A549 (cell line): ENCODE results near the gene DDX3X.

Experiments
- BHLHE40 ChIP-seq: IDR thresholded peaks from 2 replicates; pipeline ENCODE4 v1.6.1; 2012; ENCODE audit warnings: low read depth, low read length, inconsistent platforms
- EP300 ChIP-seq, 2 experiments: fragments of >200 bp; sonication (Bioruptor Twin); formaldehyde crosslinking; IDR thresholded peaks; 2 replicates in 1 of 2; 3 replicates in 1 of 2; pipeline ENCODE4 v1.6.1; 2016 to 2017
- RAD21 ChIP-seq, 2 experiments: fragments of >200 bp in 1 of 2; sonication (Bioruptor Twin) in 1 of 2; formaldehyde crosslinking in 1 of 2; IDR thresholded peaks in 1 of 2; conservative IDR thresholded peaks in 1 of 2; 2 replicates in 1 of 2; 3 replicates in 1 of 2; pipeline ENCODE4 v1.6.1; 2012 to 2018; ENCODE audit warnings: inconsistent platforms in 1 of 2
- TF ChIP-seq, protein P1 (sequence below): fragments of >200 bp; sonication (Bioruptor Twin); formaldehyde crosslinking; IDR thresholded peaks from 2 replicates; pipeline ENCODE4 v1.6.1; 2016
- TF ChIP-seq, protein P2 (sequence below): fragments of 250-450 bp; sonication (Bioruptor Pico); IDR thresholded peaks from 2 replicates; pipeline ENCODE4 v1.5.0; 2020; ENCODE audit warnings: low read depth, mild to moderate bottlenecking, moderate library complexity
- TF ChIP-seq, protein P3 (sequence below): fragments of >200 bp; sonication (Bioruptor Twin); formaldehyde crosslinking; IDR thresholded peaks from 3 replicates; pipeline ENCODE4 v1.5.1; 2016
- TF ChIP-seq, protein P4 (sequence below): fragments of 200-600 bp; sonication (generic); IDR thresholded peaks from 2 replicates; pipeline ENCODE4 v1.6.1; 2016; ENCODE audit warnings: antibody characterized with exemption, mild to moderate bottlenecking, moderate library complexity

DNA sequence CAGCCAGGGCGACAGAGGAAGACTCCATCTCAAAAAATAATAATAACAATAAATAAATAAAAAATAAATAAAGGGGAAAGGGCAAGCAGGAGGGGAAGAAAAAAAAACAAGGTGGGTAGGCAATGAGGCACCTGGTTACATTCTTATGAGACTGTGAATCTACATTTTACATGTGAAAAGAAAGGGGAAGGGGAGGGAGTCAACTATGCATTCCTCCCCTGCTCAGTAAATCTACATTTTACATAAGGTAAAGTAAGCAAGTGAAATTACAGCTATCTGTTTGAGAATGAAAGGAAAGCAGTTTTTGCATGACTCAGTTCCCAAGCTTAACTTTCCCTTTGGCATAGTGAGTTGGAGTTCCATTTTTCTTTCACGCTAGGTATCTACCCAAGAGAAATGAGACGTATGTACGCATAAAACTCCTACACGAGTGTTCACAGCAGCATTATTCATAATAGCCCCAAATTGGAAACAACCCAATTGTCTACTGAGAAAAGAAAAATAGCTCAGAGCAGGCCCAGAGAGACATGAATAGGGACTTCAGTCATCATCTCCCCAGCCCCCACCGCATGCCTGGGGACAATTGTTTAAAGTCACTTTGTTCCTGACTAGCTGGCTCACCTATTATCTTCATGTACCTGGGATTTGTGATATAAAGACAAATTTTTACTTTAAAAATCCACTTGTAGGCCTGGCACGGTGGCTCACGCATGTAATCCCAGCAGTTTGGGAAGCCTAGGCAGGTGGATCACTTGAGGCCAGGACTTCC, 52.4 kb downstream of the DDX3X start:
- TF ChIP-seq, protein P1, sequence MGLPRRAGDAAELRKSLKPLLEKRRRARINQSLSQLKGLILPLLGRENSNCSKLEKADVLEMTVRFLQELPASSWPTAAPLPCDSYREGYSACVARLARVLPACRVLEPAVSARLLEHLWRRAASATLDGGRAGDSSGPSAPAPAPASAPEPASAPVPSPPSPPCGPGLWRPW, result no peak
- TF ChIP-seq BHLHE40 (no peak), RAD21 (conservative IDR thresholded peaks at IDR 0.05 in 1 of 2, IDR thresholded peaks at IDR 0.05 in 1 of 2) (no peak), EP300 (IDR thresholded peaks at IDR 0.05) (no peak)
- TF ChIP-seq, protein P2, sequence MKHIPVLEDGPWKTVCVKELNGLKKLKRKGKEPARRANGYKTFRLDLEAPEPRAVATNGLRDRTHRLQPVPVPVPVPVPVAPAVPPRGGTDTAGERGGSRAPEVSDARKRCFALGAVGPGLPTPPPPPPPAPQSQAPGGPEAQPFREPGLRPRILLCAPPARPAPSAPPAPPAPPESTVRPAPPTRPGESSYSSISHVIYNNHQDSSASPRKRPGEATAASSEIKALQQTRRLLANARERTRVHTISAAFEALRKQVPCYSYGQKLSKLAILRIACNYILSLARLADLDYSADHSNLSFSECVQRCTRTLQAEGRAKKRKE (CRISPR knock-in tag), result no peak
- TF ChIP-seq, protein P3, sequence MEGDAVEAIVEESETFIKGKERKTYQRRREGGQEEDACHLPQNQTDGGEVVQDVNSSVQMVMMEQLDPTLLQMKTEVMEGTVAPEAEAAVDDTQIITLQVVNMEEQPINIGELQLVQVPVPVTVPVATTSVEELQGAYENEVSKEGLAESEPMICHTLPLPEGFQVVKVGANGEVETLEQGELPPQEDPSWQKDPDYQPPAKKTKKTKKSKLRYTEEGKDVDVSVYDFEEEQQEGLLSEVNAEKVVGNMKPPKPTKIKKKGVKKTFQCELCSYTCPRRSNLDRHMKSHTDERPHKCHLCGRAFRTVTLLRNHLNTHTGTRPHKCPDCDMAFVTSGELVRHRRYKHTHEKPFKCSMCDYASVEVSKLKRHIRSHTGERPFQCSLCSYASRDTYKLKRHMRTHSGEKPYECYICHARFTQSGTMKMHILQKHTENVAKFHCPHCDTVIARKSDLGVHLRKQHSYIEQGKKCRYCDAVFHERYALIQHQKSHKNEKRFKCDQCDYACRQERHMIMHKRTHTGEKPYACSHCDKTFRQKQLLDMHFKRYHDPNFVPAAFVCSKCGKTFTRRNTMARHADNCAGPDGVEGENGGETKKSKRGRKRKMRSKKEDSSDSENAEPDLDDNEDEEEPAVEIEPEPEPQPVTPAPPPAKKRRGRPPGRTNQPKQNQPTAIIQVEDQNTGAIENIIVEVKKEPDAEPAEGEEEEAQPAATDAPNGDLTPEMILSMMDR, result no peak
- TF ChIP-seq, protein P4, sequence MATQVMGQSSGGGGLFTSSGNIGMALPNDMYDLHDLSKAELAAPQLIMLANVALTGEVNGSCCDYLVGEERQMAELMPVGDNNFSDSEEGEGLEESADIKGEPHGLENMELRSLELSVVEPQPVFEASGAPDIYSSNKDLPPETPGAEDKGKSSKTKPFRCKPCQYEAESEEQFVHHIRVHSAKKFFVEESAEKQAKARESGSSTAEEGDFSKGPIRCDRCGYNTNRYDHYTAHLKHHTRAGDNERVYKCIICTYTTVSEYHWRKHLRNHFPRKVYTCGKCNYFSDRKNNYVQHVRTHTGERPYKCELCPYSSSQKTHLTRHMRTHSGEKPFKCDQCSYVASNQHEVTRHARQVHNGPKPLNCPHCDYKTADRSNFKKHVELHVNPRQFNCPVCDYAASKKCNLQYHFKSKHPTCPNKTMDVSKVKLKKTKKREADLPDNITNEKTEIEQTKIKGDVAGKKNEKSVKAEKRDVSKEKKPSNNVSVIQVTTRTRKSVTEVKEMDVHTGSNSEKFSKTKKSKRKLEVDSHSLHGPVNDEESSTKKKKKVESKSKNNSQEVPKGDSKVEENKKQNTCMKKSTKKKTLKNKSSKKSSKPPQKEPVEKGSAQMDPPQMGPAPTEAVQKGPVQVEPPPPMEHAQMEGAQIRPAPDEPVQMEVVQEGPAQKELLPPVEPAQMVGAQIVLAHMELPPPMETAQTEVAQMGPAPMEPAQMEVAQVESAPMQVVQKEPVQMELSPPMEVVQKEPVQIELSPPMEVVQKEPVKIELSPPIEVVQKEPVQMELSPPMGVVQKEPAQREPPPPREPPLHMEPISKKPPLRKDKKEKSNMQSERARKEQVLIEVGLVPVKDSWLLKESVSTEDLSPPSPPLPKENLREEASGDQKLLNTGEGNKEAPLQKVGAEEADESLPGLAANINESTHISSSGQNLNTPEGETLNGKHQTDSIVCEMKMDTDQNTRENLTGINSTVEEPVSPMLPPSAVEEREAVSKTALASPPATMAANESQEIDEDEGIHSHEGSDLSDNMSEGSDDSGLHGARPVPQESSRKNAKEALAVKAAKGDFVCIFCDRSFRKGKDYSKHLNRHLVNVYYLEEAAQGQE, result no peak
